ENCODE data around the gene PITX1. TPM values are rescaled to one million over a fixed set of nuclear protein-coding genes. Genes with fewer than 3 reads are reported as not detected.
"Not testable (repeated sequence)": the region's sequence is repeated elsewhere in the genome, so short reads cannot be mapped to it uniquely, and the experiment has no call there.

PITX1 gene
- 80.2 to 89.6 TPM (median 88.0 TPM) in 3 replicates for total RNA-seq

GRCh38 chr5:135033901-135034235, at the start of gene PITX1:
PITX1 (minus strand) TSS chr5:135034228; CDS start chr5:135033881, 347 bp downstream.
- Mint-ChIP-seq H3K27me3 (ENCODE audit: low read depth) (peaks cover 89% of the 10 kb centered on the region), H3K9me3 (no peaks in the 10 kb centered on the region), H3K27ac (peak within 1 kb of the TSS; percentile 97), H3K36me3 (peaks cover 4% of the 10 kb centered on the region), H3K4me3 (peak within 1 kb of the TSS; percentile 80), H3K4me1 (peaks cover 30% of the 10 kb centered on the region)
- TF ChIP-seq CTCF (IDR thresholded peaks at IDR 0.05; ENCODE audit: unreplicated experiment) = no peak
- DNase-seq (ENCODE audit: low spot score in 2 of 2, unreplicated experiment in 2 of 2) = no peak

GRCh38 chr5:135083334-135083733, 49.3 kb upstream of the PITX1 start:
- H3K27ac Mint-ChIP-seq; H3K4me1 Mint-ChIP-seq; H3K4me3 Mint-ChIP-seq; DNase-seq (ENCODE audit: low spot score in 2 of 2, unreplicated experiment in 2 of 2); H3K36me3 Mint-ChIP-seq: not testable (repeated sequence)
- Mint-ChIP-seq H3K27me3 (ENCODE audit: low read depth) (peaks cover 45% of the 10 kb centered on the region), H3K9me3 (peaks cover 29% of the 10 kb centered on the region)

GRCh38 chr5:135081240-135081639, 47.2 kb upstream of the PITX1 start:
- Mint-ChIP-seq H3K4me1 (no peaks in the 10 kb centered on the region), H3K36me3 (peaks cover 4% of the 10 kb centered on the region), H3K27ac (no peak overlapping the region), H3K4me3 (no peak overlapping the region), H3K9me3 (peaks cover 25% of the 10 kb centered on the region), H3K27me3 (ENCODE audit: low read depth) (peaks cover 35% of the 10 kb centered on the region)
- no peak for DNase-seq (ENCODE audit: low spot score in 2 of 2, unreplicated experiment in 2 of 2)
- no peak for TF ChIP-seq CTCF (IDR thresholded peaks at IDR 0.05; ENCODE audit: unreplicated experiment)

- Mint-ChIP-seq H3K36me3 (peaks cover 4% of the 10 kb centered on the region), H3K27me3 (ENCODE audit: low read depth) (peaks cover 37% of the 10 kb centered on the region), H3K9me3 (peaks cover 25% of the 10 kb centered on the region), H3K4me1 (no peaks in the 10 kb centered on the region), H3K27ac (no peak overlapping the region), H3K4me3 (no peak overlapping the region)
- TF ChIP-seq CTCF (IDR thresholded peaks at IDR 0.05; ENCODE audit: unreplicated experiment) = no peak
- no peak for DNase-seq (ENCODE audit: low spot score in 2 of 2, unreplicated experiment in 2 of 2)
These were observed 45.7 kb upstream of the PITX1 start for GRCh38 chr5:135079760-135080159.

GRCh38 chr5:135079099-135079681, 45.2 kb upstream of the PITX1 start:
- H3K4me1 Mint-ChIP-seq = no peaks in the 10 kb centered on the region
- peaks cover 40% of the 10 kb centered on the region for H3K27me3 Mint-ChIP-seq (ENCODE audit: low read depth)
- no peak overlapping the region for H3K27ac Mint-ChIP-seq
- no peak for TF ChIP-seq CTCF (IDR thresholded peaks at IDR 0.05; ENCODE audit: unreplicated experiment)
- H3K9me3 Mint-ChIP-seq = peaks cover 25% of the 10 kb centered on the region
- DNase-seq (ENCODE audit: low spot score in 2 of 2, unreplicated experiment in 2 of 2) = no peak
- H3K4me3 Mint-ChIP-seq = no peak overlapping the region
- peaks cover 4% of the 10 kb centered on the region for H3K36me3 Mint-ChIP-seq

GRCh38 chr5:135076801-135077200, 42.8 kb upstream of the PITX1 start:
- no peak overlapping the region for H3K4me3 Mint-ChIP-seq
- H3K36me3 Mint-ChIP-seq = peaks cover 2% of the 10 kb centered on the region
- no peak overlapping the region for H3K27ac Mint-ChIP-seq
- peaks cover 53% of the 10 kb centered on the region for H3K27me3 Mint-ChIP-seq (ENCODE audit: low read depth)
- peaks cover 12% of the 10 kb centered on the region for H3K9me3 Mint-ChIP-seq
- DNase-seq (ENCODE audit: low spot score in 2 of 2, unreplicated experiment in 2 of 2) = no peak
- H3K4me1 Mint-ChIP-seq = peaks cover 9% of the 10 kb centered on the region
- no peak for TF ChIP-seq CTCF (IDR thresholded peaks at IDR 0.05; ENCODE audit: unreplicated experiment)

Measured in mesothelial cell of epicardium (in vitro differentiated cells).